A549 treated with CpdA at 1 μM for 4 hours (cell line): Measurements from ENCODE around the gene NREP. TPM values are rescaled to one million over a fixed set of nuclear protein-coding genes. Genes with fewer than 3 reads are reported as not detected.

Source experiments
- total RNA-seq: library from RNA; stranded (reverse); fragments of 200-300 nt; extraction: Qiagen RNA extraction; gene quantifications from 5 replicates; pipeline ENCODE4 v1.2.3, GENCODE V29; 2022; ENCODE audit warnings: low read depth

NREP gene
- total RNA-seq: 1.4 to 2.7 TPM (median 2.3 TPM) in 5 replicates

GRCh38 chr5:111756581-111757354, at the start of gene NREP:
NREP (minus strand) TSS chr5:111757194; CDS start chr5:111755772, 1,422 bp downstream.

Other genes with a start within 250 kb of the NREP start
- 3.7 to 6.4 TPM (median 5.2 TPM) in 5 replicates for gene STARD4, start 244.7 kb downstream of the NREP start, total RNA-seq